ENCODE results near the gene SEC14L1. TPM values are rescaled to one million over a fixed set of nuclear protein-coding genes. Genes with fewer than 3 reads are reported as not detected.

Gene SEC14L1
- total RNA-seq, 1 donor from 2014 or later: 71.6 TPM

DNA sequence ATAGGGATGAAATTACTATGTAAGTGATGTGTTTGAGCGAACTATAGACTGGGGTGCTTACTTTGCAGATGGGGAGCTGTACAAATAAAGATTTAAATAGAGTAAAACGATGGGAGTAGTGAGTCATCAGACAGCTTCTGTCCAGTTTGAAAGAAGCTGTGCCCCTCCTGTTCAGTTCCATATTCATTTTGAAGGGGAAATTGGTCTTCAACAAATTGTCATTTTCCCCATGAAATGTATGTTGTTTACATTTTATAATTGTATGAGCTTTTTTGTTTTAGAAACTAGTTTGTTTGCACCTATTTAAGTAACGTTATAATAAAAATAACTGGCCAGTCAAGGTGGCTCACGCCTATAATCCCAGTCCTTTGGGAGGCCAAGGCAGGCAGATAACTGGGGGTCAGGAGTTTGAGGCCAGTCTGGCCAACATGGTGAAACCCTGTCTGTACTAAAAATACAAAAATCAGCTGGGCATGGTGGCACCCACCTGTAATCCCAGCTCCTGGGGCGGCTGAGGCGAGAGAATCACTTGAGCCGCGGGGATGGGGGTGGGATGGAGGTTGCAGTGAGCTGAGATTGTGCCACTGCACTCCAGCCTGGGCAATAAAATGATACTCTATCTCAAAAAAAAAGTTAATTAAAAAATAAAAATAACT, 20.2 kb downstream of the SEC14L1 start:
- intact Hi-C loops (cut with micrococcal nuclease): no loop called here

DNA sequence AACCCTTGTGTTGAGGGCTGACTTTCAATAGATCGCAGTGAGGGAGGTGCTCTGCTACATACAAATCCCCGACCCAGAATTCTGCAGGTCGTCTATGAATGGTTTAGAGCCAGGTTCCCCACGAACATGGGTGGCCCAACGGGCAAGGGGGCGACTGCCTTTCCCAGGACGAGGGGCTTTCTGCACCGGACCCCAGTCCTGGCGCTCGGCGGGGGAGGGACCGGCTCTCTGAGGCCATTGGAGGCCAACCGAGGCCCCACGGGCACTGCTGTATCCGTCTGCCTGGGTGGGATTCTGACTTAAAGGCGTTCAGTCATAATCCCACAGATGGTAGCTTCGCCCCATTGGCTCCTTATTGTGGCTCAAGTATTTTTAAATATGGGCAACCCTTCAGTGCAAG, 21.2 kb downstream of the SEC14L1 start:
- intact Hi-C loops (cut with micrococcal nuclease): no loop called here

DNA sequence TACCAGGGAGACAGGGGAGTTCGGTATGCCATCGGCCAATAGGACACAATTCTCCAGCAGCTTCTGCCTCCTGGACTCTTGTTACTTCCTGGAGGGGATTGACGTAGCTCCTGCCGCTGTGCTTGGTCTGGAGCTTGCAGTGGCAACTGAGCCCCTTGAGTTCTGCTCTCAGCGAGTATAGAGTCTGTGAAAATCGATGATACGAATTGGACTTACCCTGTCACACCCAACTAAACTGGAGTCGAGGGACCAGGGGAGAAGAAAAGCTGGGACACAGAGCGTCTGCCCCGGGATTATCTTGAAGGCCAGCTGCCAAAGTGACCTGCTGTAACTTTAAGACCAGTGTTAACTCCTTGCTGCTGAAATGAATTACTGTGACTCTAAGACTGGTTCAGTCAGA, 22.2 kb downstream of the SEC14L1 start:
- intact Hi-C loops (cut with micrococcal nuclease): no loop called here

DNA sequence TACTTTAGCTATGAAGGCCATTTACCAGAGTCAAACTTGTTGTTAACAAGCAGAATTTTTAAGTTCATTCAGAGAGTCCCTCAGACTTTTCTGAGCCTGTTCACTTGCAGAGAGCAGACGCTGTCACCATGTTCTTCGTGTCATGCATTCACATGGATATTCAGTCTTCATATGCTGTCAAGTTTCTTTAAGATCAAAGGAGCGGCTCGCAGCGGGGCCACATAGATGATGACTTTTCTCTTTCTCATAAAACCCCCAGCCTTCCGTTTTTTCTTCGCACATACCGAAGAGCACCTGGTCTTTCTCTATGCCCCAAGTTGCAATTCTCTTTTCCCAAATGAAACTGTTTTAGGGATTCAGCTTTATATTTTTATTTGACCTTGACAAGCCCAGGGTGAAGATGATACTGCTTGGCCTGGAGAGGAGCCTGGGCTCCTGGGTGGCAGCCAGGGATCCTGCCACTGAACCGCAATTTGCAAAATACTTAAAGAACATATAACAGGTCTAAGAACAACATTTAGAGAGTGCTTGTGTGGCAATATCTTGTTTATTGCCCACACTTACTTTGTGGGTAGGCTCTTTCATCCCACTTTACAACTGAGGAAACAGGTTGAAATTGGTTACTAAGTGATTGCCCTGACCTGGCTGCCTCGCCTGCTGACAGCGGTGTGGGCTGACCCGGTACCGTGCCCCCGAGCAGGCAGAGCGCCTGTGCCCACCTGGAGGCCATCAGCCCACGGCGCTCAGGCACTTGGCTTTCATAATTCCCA, 22.9 kb downstream of the SEC14L1 start:
- intact Hi-C loops (cut with micrococcal nuclease): no loop called here

DNA sequence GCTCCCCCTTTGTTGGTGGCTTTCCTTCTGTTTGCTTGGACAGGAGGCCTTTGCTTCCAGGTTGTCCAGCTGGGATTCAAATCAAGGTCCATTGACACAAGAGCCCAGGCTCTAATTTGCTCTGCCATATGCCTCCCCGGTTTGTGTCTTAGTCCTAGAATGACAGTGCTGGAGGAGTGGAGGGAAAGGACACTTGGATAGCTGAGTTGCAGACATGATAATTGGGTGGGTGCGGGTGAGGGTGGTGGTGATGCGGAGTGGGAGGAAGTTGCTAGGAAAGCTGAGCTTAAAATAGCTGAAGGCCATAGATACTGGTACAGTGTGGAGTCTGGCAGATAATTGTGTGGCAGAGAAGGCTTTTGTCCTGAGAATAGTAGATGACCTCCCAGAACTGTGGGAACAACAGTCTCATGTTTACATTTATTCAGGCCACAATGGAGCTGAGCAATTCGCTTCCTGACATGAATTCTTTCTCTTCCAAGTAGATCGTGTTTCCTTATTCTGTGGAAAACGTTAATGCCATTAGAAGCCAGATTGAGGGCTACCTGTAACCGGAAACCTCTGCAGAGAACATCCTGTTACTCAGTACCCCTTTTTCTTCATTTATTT, 23.8 kb downstream of the SEC14L1 start:
- intact Hi-C loops (cut with micrococcal nuclease): no loop called here

DNA sequence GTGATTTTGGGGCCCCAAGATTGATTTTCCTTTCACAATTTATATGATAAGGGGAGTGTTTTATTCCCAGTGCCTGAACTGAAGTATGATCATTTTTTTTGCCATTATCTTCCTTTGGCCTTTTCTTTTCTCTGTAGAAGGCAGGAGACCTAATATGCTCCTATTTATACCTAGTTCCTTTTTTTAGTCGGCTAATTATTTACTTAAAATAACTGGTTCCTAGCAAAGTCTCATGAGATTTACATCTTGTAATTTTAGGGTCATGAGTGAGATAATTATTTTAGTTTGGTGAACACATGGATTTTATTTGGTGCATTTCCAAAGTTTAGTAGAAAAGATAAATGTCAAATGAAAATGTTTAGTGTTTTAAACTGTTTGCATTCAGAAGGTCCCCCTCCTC, 24.8 kb downstream of the SEC14L1 start:
- intact Hi-C loops (cut with micrococcal nuclease): no loop called here

DNA sequence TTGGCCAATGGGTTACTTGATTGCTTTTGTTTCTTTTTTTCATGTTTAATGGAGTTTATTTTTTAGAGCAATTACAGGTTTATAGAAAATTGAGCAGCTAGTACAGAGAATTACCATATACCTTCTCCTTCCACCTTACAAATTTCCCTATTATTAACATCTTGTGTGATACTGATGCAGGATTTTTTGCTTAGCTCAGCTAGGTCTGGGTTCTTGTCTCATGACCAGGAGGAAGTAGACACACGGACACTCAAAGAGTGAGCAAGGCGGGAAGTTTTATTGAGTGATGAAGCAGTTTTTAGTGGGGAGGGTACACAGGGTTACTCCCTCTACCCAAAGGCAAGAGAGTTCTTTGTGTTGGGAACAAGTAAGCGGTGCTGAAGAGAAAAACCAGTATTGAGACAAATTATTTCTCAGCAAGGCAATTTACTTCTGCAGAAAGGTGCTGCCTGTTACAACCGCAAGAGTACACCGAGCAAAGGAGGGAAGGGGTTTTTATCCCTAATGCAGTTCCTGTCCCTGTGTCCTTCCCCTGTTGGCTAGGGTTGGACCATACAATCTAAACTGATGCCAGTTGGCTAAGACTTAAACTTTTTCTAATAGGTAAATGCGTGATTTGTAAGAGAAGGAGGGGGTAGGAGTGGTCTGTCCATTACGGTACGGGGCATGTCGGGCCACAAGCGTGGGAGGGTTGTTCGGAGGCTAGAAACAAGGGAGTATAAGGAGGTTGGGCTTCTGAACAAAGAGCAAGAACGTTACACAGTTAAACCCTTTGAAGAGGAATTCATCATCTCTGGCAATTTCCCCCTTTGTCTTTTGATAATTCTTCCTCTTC, 26.9 kb downstream of the SEC14L1 start:
- intact Hi-C loops (cut with micrococcal nuclease): no loop called here

DNA sequence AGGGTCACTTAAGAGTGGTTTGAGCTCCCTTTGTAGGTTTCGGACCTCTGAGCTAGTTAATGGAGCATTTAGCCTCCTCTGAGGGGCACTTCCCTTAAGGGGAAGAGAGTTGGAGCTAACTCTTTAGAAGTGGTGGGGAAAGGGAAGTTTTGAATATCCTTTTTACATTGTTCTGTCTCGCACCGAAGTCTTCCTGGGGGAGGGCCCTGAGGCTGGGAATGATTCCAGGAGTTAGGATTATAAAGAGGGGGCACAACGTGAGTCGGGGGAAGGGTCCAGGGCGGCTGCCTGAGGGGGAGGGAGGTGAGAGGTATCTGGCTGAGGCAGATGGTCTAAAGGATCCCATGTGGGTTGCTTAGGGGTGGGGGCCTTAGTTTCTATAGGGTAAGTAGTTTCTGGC, 32.3 kb downstream of the SEC14L1 start:
- intact Hi-C loops (cut with micrococcal nuclease): no loop called here

DNA sequence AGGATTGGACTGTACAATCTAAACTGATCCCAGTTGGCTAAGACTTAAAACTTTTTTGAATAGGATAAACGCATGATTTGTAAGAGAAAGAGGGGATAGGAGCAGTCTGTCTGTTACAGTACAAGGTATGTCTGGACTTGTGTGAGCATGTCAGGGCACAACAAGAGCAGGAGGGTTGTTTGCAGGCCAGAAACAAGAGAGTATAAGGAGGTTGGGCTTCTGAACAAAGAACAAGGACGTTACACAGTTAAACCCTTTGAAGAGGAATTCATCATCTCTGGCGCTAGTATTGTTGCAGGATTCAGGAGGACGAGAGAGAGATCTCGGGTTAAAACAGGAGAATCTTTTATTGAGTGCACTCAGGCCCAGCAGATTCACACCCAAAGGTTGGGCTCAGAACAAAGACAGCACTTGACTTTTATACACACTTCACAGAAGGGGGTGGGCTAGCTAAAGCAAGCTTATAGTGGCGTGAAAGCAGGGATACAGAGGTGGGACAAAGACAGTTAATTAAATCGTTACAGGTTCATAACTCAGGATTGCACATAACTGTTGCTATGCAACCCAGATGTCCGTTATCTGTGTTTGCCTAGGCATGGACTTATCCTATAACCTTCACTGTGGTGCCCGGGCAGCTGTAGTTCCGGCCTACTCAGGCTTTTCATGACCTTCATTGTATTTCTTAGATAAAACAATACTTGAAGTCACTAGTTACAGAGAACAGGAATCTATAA, 34.3 kb downstream of the SEC14L1 start:
- intact Hi-C loops (cut with micrococcal nuclease): no loop called here

DNA sequence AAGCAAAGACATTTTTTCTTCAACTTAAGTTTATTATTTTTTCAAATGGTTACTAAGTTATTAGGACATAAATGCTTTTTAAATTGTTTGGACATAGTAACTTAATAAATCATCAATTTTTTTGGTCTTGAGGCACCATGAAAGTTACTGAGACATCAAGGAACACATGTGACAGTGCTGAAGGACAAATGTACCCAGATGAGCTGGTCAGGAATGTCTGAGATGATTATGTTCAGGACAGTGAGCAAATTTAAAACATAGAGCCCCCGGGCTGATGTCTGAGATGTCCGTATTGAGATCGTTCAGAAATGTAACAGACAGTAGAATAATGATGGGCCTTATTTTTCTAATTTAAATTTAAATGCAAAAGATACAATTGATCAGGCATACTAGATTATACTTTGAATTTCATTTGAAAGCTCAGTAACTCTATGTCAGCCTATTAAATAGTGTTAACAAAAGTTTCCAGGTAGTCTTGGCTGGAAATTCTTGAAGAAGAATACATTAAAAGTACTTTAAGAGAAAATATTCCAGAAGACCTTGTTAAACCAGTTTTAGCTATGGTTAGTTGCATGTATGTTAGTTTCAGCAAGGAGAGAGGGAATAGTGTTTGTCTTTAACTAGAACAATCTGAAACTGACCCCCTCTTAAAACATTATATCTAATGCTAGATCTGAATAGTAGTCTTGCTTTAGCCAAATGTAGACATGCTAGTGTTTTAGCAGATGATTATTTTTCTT, 36.4 kb downstream of the SEC14L1 start:
- intact Hi-C loops (cut with micrococcal nuclease): no loop called here

DNA sequence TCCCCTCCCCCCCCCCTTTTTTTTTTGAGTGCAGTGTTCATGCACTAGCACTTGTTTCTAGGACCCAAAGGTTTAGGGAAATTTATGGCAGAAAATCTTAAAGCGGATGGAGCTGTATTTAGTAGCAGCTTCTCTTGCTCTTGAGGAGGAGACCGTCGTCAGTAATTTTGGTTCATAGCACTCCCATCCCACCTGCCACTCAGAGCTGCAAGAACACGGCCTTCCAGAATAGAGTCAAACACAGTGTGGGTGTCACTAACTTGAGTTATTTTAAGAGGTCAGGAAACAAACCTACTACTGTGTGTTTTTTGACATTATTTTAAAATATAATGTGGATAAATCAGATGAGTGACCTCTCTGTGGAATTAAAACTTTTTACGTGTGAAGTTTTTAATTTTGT, 37.3 kb downstream of the SEC14L1 start:
- intact Hi-C loops (cut with micrococcal nuclease): no loop called here

DNA sequence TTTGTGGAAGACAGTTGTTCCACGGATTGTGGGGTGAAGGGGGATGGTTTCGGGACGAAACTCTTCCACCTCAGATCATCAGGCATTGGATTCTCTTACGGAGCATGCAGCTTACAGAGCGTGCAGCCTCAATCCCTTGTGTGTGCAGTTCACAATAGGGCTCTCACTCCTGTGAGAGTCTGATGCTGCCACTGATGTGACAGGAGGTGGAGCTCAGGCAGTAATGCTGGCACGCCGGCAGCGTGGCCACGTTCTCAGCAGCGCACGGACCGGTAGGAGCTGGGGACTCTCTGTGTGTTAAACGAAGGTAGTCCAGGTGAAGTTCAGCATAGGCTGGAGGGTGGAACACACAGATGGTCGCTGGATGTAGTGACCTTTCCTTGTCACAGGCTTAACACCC, 37.8 kb downstream of the SEC14L1 start:
- intact Hi-C loops (cut with micrococcal nuclease): no loop called here

DNA sequence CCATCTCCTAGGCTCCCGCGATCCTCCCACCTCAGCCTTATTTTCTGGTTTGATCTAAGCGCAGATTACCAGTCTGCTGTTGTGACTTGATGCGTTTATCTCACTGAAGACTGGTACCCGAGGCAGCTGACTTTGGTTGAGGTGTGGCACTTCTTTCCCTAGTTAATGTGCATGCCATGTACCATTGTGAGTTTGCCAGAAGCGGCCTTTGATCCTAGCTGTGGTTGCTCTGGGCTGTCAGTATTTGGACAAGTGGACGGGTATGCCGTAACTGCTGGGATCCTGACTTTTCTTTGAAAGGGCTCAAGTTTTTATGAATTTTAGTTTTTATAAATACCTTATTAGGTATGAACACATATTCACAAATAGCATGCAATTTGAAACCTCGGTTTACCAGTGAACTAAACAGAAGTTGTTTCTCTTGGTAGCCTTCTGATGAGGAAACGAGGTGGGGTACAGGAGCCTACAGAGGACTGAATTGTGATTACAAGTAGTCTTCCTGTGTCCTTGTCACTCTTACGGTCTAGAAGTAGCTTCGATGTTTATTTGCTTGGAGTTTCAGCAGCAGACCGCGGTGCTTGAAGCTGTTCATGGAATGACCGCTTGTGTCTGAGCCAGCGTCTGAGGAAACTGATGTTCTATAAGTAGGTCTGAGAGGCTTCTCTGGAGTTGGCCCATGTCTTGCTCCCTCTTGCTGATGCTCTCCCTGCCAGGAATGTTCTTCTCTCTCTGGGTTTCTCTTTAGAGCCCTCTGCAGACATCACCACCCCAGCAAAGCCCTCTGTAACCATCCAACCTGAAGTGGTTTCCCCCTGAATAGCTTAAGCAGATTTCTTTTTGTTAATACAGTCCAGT, 40.0 kb downstream of the SEC14L1 start:
- intact Hi-C loops (cut with micrococcal nuclease): no loop called here

DNA sequence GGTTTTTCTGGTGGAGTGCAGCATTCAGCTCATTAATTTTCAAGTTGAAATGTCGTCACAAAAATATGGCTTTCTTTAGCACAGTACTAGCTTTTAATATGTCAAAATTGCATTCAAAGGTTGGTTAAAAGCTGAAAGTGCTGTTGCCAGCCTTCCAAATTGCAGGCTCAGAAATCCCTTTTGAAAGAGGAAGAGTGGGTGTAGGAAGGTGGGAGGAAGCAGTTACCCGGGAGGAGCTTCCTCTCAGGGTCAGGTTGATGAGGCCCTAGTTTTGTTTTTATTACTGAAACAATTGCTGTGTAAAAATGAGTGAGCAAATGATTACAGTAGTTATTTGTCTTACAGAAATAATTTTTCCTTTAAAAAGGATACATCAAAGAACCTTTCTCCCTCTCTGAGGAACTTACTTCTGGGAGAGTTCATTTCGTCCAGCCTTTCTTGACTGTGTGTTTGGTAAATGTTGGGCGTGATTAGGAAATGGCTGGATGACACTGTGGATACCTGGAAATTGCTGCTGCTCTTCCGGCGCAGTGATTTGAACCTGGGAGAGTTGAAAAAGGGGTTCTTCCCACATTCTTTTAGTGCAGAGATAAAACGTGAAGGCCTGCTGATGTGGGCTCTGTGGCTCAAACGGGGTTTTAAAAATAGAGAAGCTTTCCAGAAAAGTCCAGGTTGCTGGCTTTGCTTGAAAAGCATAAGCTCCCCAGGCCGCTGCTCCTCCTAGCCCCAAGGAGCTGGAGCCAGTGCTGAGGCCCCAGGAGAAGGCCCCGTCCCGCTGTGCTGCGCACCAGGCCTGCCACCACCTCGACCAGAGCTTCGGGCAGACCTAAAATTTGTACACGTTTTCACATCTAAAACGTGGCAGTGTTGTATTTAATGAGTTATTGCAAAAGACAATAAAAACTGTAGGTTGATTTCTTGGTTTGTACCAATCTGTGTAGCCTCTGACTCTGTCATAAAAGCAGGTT, 41.7 kb downstream of the SEC14L1 start:
- intact Hi-C loops (cut with micrococcal nuclease): no loop called here

DNA sequence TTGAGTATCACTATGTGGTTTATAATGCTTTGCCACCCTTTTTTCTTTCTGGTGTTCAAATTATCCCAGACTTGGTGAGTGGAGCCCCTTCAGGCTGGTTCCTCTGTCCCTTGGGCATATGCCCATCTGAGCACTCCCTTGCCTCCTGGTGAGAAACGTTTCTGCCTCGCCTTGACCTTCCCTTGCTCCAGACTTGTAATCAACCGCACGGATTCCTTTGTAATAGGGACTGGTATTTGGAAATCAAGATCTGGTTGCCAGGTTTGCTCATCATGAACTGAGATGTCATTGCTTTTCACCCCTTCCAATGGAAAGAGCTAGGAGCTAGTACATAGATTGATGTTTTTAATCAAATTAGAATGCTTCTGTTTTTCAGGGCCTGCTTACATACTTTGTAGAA, 43.7 kb downstream of the SEC14L1 start:
- intact Hi-C loops (cut with micrococcal nuclease): no loop called here

DNA sequence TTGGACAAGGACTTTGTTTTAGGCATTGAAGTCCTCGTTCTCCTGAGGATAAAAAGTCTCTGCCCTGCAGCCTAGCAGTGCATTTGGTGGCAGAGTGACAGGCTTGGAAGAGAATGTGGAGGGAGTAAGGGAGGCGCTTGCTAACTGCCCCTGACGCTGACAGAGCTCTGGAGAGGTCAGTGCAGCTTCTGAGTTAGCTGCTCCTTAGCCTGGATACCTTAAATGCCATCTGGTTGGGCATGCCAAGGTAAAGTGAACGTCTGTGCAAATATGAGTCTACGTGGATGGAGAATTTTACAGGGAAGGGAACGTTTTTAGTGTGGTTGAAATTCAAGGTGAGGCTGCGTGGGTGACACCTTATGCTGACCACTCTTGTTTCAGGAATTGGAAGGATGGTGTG, 44.4 kb downstream of the SEC14L1 start:
- intact Hi-C loops (cut with micrococcal nuclease): no loop called here

DNA sequence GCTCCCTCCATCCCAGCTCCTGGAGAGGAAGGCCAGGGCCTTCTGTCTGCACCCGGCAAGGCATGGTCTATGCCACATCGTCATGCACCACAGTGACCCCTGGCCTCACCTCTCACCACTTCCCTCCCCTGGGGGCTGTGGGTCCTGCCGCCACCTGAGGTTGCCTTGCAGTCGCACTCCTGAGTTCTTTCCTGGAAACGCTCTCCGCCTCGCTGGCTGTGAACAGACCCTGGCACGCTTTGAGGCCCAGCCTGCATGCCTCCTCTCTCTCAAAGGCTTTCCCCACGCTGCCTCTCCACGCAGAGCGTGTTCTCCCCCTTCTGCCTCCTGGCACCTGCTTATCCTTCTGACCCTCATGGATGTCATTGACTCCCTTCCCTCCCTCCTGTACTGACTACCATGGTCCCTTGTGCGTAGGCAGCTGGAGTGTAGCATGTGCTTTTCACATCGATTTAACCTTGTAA, 45.4 kb downstream of the SEC14L1 start:
- intact Hi-C loops (cut with micrococcal nuclease): no loop called here

Measured in T-helper 2 cell treated with Interferon-gamma antibody and Interleukin-4, amounts not matched to agents 100 ng/mL and 5 ng/mL, for 36 hours (primary cell).